ENCODE data around the gene SF3B3.

The SF3B3 gene

DNA sequence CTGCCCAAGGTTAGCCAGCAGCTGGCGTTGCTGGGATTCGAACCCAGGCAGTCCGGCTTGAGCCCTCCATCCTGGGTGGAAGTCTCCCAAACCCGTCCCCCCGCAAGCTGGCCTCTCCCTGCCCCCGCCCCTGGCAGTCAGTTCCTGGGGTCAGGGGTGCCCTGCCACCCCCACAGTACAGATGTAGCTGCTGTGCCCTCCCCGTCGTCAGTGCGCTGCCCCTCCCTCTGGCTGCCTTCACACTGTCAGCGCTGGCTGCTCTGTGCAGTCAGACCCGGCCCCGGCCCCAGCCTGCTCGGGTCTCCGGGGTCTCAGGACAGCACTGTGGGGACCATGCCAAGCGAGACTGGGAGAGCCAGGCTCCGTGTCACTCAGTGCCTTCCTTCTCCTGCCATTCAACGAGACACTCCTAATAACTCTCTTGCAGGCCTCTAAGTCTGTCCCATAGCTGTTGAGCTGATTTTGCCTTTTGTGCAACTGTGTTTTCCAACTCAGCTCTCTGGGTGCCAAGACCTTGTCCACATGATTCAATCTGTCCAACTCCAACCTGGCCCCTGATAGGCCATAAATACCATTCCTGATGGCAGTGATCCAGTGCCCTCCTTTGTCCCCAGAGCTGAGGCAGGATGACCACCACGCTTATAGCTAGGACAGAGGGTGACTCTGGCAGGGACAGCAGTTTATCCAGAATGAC lies 67.3 kb downstream of the SF3B3 start:
- no peak for DNase-seq (ENCODE audit: low spot score)

DNA sequence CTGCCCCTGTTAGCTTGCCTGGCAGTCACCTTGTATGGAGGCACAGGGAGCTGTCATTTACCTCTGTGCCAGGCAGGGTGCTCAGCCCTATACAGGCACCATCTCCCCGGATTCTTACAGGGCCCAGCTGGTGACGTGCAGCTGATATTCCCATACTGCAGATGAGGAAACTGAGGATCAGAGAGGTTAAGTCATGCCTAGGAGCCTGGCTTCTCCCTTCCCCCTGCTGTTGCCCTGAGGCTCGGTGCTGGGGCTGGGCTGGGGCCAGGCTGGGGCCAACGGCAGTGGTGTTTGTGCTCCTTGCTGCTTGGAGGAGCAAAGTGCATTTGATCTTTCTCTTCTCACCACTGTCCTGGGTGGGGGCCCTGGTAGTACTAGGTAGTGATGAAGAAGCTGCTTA lies 68.0 kb downstream of the SF3B3 start:
- DNase-seq (ENCODE audit: low spot score), result no peak

DNA sequence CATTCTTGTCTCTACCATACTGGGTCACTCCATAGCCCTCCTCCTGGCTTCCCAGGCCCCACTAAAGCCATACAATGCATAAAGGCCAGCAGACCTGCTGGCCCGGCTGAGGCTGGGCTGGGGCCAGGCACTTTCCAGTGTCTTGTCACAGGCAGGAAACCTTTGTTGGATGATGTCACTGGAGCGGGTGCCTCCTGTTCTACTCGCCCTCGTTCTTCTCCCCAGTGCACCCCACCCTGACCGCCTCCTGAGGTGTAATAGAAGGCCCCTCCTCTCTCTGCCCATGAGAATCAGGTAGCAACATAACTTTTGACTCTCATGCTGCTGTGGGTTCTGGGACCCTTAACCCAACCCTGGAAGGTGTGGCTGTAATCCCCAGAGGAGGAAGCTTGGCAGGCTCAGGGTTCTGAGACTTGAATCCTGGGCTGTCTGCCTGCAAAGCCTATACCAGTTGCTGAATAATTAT lies 68.5 kb downstream of the SF3B3 start:
- DNase-seq (ENCODE audit: low spot score), result no peak

DNA sequence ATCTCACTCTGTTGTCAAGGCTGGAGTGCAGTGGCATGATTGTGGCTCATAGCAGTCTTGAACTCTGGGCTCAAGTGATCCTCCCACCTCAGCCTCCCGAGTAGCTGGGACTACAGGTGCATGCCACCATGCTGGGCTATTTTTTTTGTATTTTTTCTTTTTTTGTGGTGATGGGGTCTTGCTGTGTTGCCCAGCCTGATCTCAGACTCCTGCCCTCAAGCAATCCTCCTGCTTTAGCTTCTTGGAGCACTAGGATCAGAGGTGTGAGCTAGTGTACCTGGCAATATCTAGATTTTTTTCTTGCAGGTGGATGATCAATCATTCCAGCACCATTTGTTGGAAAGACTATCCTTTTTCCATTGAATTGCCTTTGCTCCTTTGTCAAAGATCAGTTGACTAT lies 69.9 kb downstream of the SF3B3 start:
- DNase-seq (ENCODE audit: low spot score), result no peak

DNA sequence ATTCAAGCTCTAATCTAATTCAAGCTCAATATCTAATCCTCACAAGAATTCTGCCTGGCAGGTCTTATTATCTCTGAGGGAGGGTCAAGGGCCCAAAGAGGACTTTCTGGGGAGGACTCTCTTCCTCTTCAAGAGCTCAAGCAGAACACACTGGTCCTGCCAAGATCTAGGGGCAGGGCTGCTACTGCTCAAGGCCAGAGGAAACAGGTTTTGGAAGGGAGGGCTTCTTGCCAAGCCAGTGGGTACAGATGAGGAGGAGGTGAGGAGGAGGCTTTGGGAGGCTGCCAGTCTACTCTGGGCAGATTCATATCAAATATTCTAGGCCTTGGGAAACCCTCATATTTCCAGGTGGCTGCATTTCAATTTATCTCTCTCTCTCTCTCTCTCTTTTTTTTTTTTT lies 71.0 kb downstream of the SF3B3 start:
- DNase-seq (ENCODE audit: low spot score), result no peak

DNA sequence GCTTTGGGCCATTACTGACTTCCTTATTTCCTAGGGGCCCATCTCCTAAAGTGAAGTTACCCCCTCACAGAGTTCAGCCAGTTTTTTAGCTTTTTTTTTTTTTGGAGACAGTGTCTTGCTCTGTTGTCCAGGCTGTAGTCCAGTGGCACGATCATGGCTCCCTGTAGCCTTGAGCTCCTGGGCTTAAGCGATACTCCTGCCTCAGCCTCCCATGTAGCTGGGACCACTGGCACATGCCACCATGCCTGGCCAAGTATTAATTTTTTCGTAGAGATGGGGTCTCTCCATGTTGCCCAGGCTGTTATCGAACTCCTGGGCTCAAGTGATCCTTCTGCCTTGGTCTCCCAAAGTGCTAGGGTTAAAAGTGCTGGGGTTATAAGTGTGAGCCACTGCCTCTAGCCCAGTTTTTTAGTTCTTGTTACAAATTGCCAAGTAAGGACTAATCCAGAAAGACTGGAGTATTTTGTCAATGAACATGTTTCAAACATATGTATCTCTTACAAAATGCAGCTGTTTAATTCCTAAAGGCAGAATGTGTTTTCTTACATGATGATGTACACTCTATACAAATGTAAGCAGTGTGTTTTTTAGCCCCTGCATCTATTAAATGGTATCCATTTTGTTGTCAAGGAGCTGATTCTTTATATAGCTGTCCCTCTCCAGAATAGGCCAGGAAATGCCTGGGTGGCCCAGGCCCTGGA lies 73.7 kb downstream of the SF3B3 start:
- DNase-seq (ENCODE audit: low spot score), result no peak

DNA sequence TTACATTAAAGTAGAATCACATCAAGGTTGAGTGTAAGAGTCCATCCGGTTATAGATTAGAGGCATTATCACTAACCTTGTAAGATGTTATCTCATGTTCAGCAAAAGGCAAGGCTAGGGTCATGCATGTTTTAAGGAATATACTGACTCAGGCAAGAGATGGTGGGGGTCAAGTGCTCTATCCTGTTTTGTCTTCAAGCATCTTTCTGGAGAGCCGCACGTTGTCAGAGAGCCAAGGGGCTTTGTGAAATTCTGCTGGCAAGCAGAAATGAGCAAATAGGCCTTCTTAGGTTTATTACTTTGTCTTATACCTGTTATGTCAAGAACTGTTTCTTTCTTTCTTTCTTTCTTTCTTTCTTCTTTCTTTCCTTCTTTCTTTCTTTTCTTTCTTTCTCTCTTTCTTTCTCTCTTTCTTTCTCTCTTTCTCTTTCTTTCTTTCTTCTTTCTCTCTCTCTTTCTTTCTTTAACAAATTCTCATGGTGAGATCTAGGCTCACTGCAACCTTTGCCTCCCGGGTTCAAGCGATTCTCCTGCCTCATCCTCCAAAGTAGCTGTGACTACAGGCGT lies 75.4 kb downstream of the SF3B3 start:
- no peak for DNase-seq (ENCODE audit: low spot score)

DNA sequence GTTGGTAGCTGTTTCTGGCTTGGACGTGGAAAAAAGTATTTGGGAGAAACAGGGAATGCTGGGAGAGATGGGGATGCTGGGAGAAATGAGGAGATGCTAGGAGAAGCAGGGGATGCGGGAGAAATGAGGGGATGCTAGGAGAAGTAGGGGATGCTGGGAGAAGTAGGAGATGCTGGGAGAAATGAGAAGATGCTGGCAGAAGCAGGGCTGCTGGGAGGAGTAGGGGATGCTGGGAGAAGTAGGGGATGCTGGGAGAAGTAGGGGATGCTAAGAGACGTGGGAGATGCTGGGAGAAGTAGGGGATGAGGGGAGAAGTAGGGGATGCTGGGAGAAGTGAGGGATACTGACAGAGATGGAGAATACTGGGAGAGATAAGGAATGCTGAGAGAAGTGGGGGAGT lies 77.1 kb downstream of the SF3B3 start:
- no peak for DNase-seq (ENCODE audit: low spot score)

DNA sequence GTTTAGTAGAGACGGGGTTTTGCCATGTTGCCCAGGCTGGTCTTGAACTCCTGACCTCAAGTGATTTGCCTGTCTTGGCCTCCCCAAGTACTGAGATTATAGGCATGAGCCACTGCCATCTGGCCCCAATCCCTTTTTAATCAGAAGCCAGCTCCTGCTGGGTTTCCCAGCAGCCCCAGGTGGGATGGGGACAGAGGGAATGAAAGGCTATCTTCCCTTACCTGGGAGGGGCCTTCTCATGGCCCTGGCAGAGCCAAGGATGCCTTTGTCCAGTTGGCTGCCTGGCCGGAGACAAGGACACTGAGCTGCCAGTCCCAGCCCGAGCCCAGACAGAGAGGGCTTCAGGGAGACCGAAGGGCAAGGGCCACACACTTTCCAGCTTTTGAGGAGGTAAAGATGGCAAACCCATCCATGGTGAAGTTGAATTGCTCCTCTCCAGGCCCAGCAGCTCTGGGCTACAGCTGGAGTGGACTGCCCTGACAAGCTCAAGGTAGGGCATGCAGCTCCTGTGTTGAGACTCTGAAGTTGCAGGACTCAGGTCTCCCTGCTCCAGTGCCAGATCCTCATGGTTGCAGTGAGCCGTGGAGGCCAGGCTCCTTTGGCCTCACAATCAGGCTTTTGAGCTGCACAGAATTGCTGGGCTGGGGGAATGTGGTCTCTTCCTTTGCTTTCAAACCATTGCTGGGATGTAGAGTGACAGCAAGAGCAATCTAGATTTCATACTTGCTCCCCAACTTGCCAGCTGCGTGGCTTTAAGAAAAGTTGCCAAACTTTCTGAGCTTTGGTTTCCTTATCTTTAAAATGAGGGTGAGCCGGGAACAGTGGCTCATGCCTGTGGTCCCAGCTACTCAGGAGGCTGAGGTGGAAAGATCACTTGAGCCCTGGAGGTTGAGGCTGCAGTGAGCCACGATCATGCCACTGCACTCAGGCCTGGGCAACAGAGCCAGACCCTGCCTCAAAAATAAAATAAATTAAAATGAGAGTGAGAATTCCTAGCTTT lies 78.3 kb downstream of the SF3B3 start:
- no peak for DNase-seq (ENCODE audit: low spot score)

DNA sequence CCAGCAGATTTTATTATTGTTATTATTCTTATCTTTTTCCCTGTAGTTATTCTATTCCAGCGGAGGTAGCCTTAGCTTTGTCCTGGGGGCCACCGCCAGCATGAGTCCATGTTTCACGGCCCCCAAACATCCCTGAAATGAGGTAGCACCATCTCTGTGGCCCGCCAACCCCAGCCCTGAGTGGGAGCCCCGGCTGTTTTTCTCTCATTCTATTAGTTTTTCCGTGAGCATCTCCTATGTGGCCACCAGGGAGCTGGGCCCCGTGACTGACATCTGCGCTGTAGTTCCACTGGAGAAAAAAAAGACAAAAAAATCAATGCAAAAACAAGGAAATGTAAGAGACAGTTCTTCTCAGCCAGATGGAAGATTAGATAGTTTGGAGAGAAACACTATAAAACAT lies 79.2 kb downstream of the SF3B3 start:
- no peak for DNase-seq (ENCODE audit: low spot score)

DNA sequence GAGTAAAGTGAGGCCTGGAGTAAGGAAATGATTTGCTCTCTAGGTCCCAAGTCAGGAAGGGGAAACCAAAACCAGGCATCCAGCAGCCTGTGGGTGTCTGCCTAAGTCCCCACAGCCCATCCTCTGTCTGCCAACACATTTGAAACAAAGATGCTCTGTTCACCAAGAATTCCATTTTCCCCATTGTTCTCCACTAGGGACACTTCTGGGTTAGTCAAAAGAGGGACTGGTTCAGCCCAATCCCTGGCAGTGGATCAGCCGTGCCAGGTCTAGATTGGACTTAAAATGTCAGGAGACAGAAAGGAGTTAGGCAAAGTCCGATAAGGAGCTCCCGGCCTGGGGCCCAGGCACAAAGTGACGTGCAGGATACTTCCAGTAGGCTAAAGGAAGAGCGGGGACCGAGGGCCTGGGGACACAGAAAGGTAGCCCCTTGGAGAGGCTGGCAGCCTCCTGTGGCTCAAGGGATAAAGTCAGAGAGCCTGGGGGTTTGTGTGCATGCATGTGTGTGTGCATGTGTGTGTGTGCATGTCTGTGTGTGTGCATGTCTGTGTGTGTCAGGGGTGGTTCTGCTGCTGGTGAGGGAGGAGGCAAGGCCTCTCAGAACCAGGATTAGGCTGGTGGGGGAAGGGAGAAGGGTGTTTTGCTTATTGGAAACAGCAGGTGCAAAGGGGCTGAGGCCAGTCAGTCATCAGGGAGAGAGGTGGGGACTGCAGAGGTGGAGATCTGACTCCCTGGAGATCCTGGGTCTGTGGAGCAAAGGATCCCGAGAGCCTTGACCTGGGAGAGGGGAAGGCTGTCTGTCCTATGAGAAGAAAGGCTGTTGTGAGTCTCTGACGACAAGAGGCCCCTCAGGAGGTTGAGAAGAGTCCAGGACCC lies 81.0 kb downstream of the SF3B3 start:
- DNase-seq (ENCODE audit: low spot score), result peak; percentile 53

DNA sequence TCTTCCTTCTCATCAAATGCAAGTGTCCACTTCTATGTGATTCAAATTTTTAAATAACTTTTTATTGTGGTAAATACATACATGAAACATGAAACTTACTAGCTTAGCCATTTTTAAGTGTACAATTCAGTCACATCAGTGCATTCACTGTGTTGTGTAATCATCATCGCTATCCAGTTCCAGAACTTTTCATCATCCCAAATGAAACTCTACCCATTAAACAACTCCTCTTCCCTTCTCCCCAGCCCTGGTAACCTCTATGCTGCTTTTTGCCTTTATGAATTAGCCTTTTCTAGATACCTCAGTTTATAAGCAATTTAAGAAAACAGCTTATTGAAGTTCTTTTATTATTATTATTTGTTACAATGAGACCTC lies 81.7 kb downstream of the SF3B3 start:
- no peak for DNase-seq (ENCODE audit: low spot score)

DNA sequence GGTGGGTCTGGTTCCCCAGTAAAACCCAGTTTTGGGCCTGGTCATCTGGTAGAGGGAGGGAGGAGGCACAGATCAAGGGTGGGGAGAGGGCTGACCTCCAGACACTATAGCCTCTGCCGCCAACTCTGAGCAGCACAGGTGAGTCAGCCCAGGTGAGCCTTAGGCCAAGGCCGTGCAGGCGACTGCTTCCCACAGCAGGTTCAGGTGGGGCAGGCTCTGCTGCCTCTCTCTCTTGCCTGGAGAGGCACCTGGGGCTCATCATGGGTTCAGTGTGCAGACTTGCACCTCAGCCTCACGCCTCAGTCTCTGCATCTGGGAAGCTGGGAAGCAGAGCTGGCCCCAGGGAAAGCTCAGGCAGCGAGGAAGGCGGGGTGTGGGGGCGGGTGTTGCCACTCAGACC lies 84.9 kb downstream of the SF3B3 start:
- no peak for DNase-seq (ENCODE audit: low spot score)

DNA sequence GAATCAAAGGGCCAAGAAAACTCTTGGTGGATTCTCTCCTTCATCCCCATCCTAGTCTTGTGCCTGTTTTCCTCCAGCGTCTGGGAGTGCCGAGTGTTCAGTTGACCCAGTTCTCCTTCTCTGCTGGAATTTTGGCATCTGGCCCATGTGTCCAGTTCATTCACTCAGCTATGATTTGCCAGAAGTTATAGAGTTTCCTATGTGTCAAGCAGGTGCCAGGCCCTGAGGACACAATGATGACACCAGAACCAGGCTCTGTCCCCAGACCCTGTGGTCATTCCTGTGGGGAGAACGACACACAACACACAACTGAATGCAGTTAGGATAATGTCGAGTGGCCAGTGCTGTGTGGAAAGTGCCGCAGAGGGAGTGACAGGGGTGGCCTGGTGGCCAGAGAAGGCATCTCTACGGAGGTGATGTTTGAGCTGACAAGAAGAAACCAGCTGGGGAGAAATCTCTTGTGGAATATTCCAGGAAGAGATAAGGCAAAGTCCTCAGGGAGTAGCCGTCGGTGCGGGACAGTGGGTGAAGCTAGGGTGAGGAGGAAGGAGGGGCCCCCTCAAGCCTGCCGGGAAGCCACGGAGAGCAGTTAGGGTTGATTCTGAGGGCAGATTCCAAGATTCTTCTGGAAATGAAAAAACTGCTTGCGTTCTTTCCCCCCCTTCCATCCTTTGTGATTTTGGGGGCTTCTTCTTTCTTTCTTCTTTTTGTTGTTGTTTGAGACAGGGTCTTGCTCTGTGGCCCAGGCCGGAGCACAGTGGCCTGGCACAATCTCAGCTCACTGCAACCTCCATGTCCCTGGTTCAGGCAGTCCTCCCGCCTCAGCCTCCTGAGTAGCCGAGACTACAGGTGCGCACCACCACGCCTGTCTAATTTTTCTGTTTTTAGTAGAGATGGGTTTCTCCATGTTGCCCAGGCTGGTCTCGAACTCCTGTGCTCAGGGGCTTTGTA lies 86.9 kb downstream of the SF3B3 start:
- DNase-seq (ENCODE audit: low spot score), result no peak

DNA sequence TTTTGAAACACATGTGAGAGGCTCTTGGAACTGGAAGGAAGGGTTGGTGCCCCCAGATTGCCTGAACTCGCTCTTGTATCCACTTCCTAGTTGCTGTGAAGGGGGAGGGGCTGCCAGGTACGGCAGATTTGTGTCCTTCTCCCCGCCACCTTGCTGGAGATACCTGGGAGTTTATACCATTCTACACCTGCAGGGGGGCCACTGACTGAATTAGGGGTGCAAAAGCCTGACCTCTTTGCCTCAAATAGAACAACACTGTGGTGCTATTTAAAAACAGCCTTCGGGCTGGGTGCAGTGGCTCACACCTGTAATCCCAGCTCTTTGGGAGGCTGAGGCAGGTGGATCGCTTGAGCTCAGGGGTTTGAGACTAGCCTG lies 87.6 kb downstream of the SF3B3 start:
- DNase-seq (ENCODE audit: low spot score), result no peak

DNA sequence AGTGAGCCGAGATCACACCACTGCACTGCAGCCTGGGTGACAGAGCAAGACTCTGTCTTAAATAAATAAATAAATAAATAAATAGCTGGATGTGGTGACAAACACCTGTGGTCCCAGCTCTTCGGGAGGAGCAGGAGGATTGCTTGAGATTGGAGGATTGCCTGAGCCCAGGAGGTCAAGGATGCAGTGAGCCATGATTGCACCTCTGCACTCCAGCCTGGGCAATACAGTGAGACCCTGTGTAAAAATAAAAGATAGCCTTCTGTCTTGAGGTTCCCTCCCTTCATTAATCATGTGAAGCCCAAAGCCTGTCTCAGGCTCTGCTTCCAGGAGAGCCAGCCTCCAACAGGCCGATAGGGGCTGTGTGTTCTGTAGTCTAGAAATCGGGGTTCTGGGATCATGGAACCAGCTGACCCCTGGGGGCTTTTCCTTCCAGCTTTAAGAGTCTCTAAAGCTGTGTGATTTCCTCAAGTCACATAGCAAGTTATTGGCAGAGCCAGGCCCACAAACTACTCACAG lies 88.2 kb downstream of the SF3B3 start:
- no peak for DNase-seq (ENCODE audit: low spot score)

DNA sequence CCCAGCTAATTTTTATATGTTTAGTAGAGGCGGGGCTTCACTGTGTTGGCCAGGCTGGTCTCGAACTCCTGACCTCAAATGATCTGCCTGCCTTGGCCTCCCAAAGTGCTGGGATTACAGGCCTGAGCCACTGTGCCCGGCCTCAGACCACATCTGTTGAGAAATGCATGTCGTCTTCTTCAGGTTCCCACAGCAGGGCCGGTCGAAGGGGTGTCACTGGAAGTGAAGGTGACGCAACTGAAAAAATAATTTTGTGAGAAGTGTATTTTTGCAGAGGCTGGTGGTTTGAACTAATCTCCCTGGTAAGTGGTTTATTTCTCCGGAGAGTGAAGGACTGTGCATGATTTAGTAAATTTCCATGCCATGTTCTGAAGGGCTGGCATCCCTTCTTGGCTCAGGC lies 89.3 kb downstream of the SF3B3 start:
- no peak for DNase-seq (ENCODE audit: low spot score)

DNA sequence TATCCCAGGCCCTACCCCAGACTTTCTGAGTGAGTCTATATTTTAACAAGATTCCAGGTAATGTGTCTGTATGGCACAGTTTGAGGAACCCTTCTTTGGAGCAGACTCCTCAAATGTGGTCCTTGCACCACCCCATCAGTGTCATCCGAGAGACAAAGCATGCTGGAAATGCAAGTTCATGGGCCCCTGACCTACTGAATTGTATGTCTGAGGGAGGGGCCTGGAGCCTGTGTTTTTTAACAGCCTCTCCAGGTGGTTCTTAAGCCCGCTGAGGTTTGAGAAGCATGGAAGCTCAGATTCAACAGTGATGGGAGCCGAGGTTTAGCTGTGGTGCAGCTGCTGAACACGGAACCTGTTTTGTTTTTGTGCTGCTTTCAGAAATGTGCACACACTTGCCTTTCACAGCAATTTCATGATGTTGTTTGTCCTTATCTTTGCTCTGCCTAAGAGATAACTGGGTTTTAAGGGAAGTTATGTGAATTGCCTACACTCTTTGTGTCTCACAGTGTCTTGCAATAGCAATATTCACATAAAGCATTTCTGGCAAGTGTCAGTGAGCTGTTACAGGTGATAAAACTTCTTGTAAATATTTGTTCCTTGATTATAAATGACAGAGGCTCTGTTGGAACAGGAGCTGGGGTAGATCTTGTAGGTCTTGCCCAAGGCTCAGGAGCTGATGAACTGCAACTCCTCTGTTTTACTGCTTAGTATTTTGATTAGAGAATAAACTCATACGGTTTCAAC lies 90.8 kb downstream of the SF3B3 start:
- no peak for DNase-seq (ENCODE audit: low spot score)

DNA sequence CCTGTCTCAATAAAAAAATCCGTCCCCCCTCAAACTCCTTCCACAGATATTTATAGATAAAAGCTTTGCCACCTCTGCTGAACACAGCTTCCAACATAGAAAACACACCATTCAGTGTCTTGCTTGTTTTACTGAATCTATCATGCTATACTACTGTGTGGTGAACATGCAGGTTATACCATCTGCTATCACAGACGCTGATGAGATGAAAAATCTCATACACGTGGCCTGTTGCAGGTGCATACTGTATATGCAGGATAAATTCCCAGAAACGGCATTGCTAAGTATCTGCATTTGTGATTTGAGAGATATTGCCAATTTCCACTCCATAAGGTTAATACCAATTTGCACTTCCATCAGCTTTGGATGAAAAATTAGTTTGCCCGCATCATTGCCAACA lies 92.3 kb downstream of the SF3B3 start:
- no peak for DNase-seq (ENCODE audit: low spot score)

Measured in Ammon's horn (tissue), 1 donor.